Thyroid gland (tissue), 4 donors: ENCODE measurements around the gene RPA3.

ENCODE experiments used
- CTCF ChIP-seq, 6 experiments: fragments of 200-600 bp in 3 of 6; fragments of 450-650 bp in 3 of 6; sonication (generic) in 3 of 6; IDR thresholded peaks; one replicate each; pipeline ENCODE4 v1.5.1; 2016 to 2019; ENCODE audit warnings: antibody characterized with exemption in 6 of 6, mild to moderate bottlenecking in 2 of 6, inconsistent platforms in 1 of 6, moderate library complexity in 1 of 6
- POLR2A ChIP-seq, 2 donors: fragments of 450-650 bp; IDR thresholded peaks; one replicate each; pipeline ENCODE4 v1.6.1; 2017; ENCODE audit warnings: antibody characterized with exemption in 2 of 2, mild to moderate bottlenecking in 2 of 2, moderate library complexity in 1 of 2

GRCh38 chr7:7612519-7612918 is 105.9 kb downstream of the RPA3 start:
- TF ChIP-seq CTCF (IDR thresholded peaks at IDR 0.05) (no peak), POLR2A (IDR thresholded peaks at IDR 0.05) (no peak)
